DND-41 (cell line): ENCODE measurements around the gene GLYATL1.

Experiments used
- CTCF ChIP-seq: IDR thresholded peaks from 2 replicates; pipeline ENCODE4 v1.5.1; 2012; ENCODE audit warnings: borderline replicate concordance, low read length, moderate library complexity, mild to moderate bottlenecking; ENCODE audit not compliant: poor library complexity, severe bottlenecking; ENCODE audit errors: extremely low read depth
- EZH2 ChIP-seq: IDR thresholded peaks from 3 replicates; pipeline ENCODE4 v1.6.1; 2012; ENCODE audit warnings: borderline replicate concordance, low read depth, mild to moderate bottlenecking, moderate library complexity, low read length, inconsistent platforms; ENCODE audit not compliant: severe bottlenecking

- no peak for TF ChIP-seq EZH2
- no peak for TF ChIP-seq CTCF
These were observed 2.5 kb downstream of the GLYATL1 start for GRCh38 chr11:58941838-58942237.
